NCI-H69 (cell line): ENCODE measurements around the gene VAV3.
"Not testable (repeated sequence)": the region's sequence is repeated elsewhere in the genome, so short reads cannot be mapped to it uniquely, and the experiment has no call there.

Source experiments
- DNase-seq: peaks from one replicate; lab custom pipeline; 2025; lab: John Stamatoyannopoulos, UW

Gene VAV3

GRCh38 chr1:107965110-107965991, at the start of gene VAV3:
Gene VAV3, minus strand, starts transcription at chr1:107965180. Its CDS starts 311 bp downstream, at chr1:107964869.
- DNase-seq: peak; percentile 85

GRCh38 chr1:108012553-108012952, 47.6 kb upstream of the VAV3 start:
- DNase-seq: peak; percentile 49

- no peak for DNase-seq
Observed at GRCh38 chr1:108011295-108011694, 46.3 kb upstream of the VAV3 start.

GRCh38 chr1:108010581-108010980, 45.6 kb upstream of the VAV3 start:
- DNase-seq: no peak

- DNase-seq: no peak
Observed at GRCh38 chr1:108009603-108010195, 44.7 kb upstream of the VAV3 start.

- DNase-seq: no peak
Observed at GRCh38 chr1:108007531-108007930, 42.6 kb upstream of the VAV3 start.

- DNase-seq: no peak
Observed at GRCh38 chr1:108007070-108007469, 42.1 kb upstream of the VAV3 start.

- DNase-seq: not testable (repeated sequence)
Observed at GRCh38 chr1:108004919-108005318, 39.9 kb upstream of the VAV3 start.

GRCh38 chr1:108000620-108001111, 35.7 kb upstream of the VAV3 start:
- DNase-seq: peak; percentile 94

GRCh38 chr1:108000184-108000583, 35.2 kb upstream of the VAV3 start:
- DNase-seq: peak; percentile 25

- no peak for DNase-seq
Observed at GRCh38 chr1:107997866-107998265, 32.9 kb upstream of the VAV3 start.

- DNase-seq: peak; percentile 89
Observed at GRCh38 chr1:107993920-107994319, 28.9 kb upstream of the VAV3 start.

GRCh38 chr1:107992347-107992746, 27.4 kb upstream of the VAV3 start:
- no peak for DNase-seq

GRCh38 chr1:107991371-107992066, 26.5 kb upstream of the VAV3 start:
- DNase-seq: no peak

GRCh38 chr1:107990606-107991005, 25.6 kb upstream of the VAV3 start:
- DNase-seq: no peak

GRCh38 chr1:107981277-107981676, 16.3 kb upstream of the VAV3 start:
- no peak for DNase-seq

GRCh38 chr1:107979926-107980325, 14.9 kb upstream of the VAV3 start:
- peak; percentile 51 for DNase-seq

GRCh38 chr1:107979088-107979487, 14.1 kb upstream of the VAV3 start:
- DNase-seq: no peak

- peak; percentile 86 for DNase-seq
Observed at GRCh38 chr1:107976836-107977235, 11.9 kb upstream of the VAV3 start.

GRCh38 chr1:107976431-107976830, 11.5 kb upstream of the VAV3 start:
- peak; percentile 57 for DNase-seq

- DNase-seq: peak; percentile 20
Observed at GRCh38 chr1:107975851-107976250, 10.9 kb upstream of the VAV3 start.

- DNase-seq: no peak
Observed at GRCh38 chr1:107974090-107974489, 9.1 kb upstream of the VAV3 start.
